Fibroblast of upper back skin (primary cell): ENCODE data around the gene ZDHHC1.

Experiments used
- DNase-seq: peaks from one replicate; pipeline ENCODE4 v3.0.0-alpha.2; 2013

Gene ZDHHC1

GRCh38 chr16:67446968-67447507 lies 30.8 kb upstream of the ZDHHC1 start:
- no peak for DNase-seq

GRCh38 chr16:67445913-67446907 lies 29.9 kb upstream of the ZDHHC1 start:
- no peak for DNase-seq

- DNase-seq: no peak
Observed at GRCh38 chr16:67445441-67445912, 29.2 kb upstream of the ZDHHC1 start.

GRCh38 chr16:67445126-67445426 lies 28.8 kb upstream of the ZDHHC1 start:
- DNase-seq: no peak

GRCh38 chr16:67444259-67445125 lies 28.2 kb upstream of the ZDHHC1 start:
- DNase-seq: no peak

GRCh38 chr16:67443265-67443664 lies 27.0 kb upstream of the ZDHHC1 start:
- peak; percentile 10 for DNase-seq

GRCh38 chr16:67442581-67443255 lies 26.4 kb upstream of the ZDHHC1 start:
- no peak for DNase-seq

- no peak for DNase-seq
Observed at GRCh38 chr16:67441907-67442306, 25.6 kb upstream of the ZDHHC1 start.

GRCh38 chr16:67441271-67441753 lies 25.0 kb upstream of the ZDHHC1 start:
- DNase-seq: no peak

GRCh38 chr16:67438824-67439393 lies 22.6 kb upstream of the ZDHHC1 start:
- no peak for DNase-seq

GRCh38 chr16:67438098-67438791 lies 22.0 kb upstream of the ZDHHC1 start:
- no peak for DNase-seq

- no peak for DNase-seq
Observed at GRCh38 chr16:67437513-67437912, 21.2 kb upstream of the ZDHHC1 start.

- no peak for DNase-seq
Observed at GRCh38 chr16:67436640-67437193, 20.4 kb upstream of the ZDHHC1 start.

- DNase-seq: no peak
Observed at GRCh38 chr16:67435758-67436164, 19.5 kb upstream of the ZDHHC1 start.

GRCh38 chr16:67433131-67433719 lies 16.9 kb upstream of the ZDHHC1 start:
- no peak for DNase-seq

GRCh38 chr16:67432506-67432890 lies 16.2 kb upstream of the ZDHHC1 start:
- DNase-seq: no peak

GRCh38 chr16:67431775-67432505 lies 15.7 kb upstream of the ZDHHC1 start:
- no peak for DNase-seq

GRCh38 chr16:67430977-67431774 lies 14.9 kb upstream of the ZDHHC1 start, which contains the start of gene HSD11B2:
HSD11B2 (plus strand) TSS chr16:67431121; CDS start chr16:67431249, 128 bp downstream.
- DNase-seq: peak; percentile 11

GRCh38 chr16:67430504-67430976 lies 14.3 kb upstream of the ZDHHC1 start:
- no peak for DNase-seq
